ENCODE results near the gene MUC5B. TPM values are rescaled to one million over a fixed set of nuclear protein-coding genes. Genes with fewer than 3 reads are reported as not detected.

The MUC5B gene
- total RNA-seq, 1 experiment from 2014 or later = 1.6 TPM

GRCh38 chr11:1300121-1300520, 77.3 kb downstream of the MUC5B start:
- ChIA-PET POLR2A (no interaction called here), CTCF (no interaction called here)
- no peaks in the 10 kb centered on the region for H3K27me3 Mint-ChIP-seq (ENCODE audit: low read depth)
- DNase-seq (ENCODE audit: low spot score) (no peak), ATAC-seq (no peak)
- H3K4me3 Mint-ChIP-seq = no peak overlapping the region
- peak overlapping the region; percentile 78 for H3K27ac Mint-ChIP-seq
- peaks cover 22% of the 10 kb centered on the region for H3K4me1 Mint-ChIP-seq
- TF ChIP-seq TEAD4 (CRISPR knock-in tag; IDR thresholded peaks at IDR 0.05) (no peak), HMGA2 (CRISPR knock-in tag; IDR thresholded peaks at IDR 0.05) (no peak), RORB (CRISPR knock-in tag; IDR thresholded peaks at IDR 0.05) (no peak), CDX4 (CRISPR knock-in tag; IDR thresholded peaks at IDR 0.05; ENCODE audit: borderline replicate concordance) (no peak), NR1H2 (CRISPR knock-in tag; IDR thresholded peaks at IDR 0.05) (no peak), GABPB1 (CRISPR knock-in tag; IDR thresholded peaks at IDR 0.05) (no peak), FOXK1 (CRISPR knock-in tag; IDR thresholded peaks at IDR 0.05) (no peak), ZNF532 (CRISPR knock-in tag; IDR thresholded peaks at IDR 0.05; ENCODE audit: borderline replicate concordance) (no peak), USF1 (CRISPR knock-in tag; IDR thresholded peaks at IDR 0.05) (no peak), SP1 (CRISPR knock-in tag; conservative IDR thresholded peaks at IDR 0.05) (no peak), ZMAT4 (CRISPR knock-in tag; IDR thresholded peaks at IDR 0.05) (no peak), NR3C1 (CRISPR knock-in tag; conservative IDR thresholded peaks at IDR 0.05; ENCODE audit: low read depth) (no peak), ETV6 (CRISPR knock-in tag; IDR thresholded peaks at IDR 0.05) (no peak), RELA (CRISPR knock-in tag; IDR thresholded peaks at IDR 0.05; ENCODE audit: borderline replicate concordance) (no peak), TP53 (CRISPR knock-in tag; IDR thresholded peaks at IDR 0.05) (no peak), SMAD3 (CRISPR knock-in tag; IDR thresholded peaks at IDR 0.05; ENCODE audit: borderline replicate concordance) (no peak), KAT7 (CRISPR knock-in tag; IDR thresholded peaks at IDR 0.05; ENCODE audit: borderline replicate concordance) (no peak)
- TF ChIP-seq, protein P1, sequence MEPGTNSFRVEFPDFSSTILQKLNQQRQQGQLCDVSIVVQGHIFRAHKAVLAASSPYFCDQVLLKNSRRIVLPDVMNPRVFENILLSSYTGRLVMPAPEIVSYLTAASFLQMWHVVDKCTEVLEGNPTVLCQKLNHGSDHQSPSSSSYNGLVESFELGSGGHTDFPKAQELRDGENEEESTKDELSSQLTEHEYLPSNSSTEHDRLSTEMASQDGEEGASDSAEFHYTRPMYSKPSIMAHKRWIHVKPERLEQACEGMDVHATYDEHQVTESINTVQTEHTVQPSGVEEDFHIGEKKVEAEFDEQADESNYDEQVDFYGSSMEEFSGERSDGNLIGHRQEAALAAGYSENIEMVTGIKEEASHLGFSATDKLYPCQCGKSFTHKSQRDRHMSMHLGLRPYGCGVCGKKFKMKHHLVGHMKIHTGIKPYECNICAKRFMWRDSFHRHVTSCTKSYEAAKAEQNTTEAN (CRISPR knock-in tag; IDR thresholded peaks at IDR 0.05) = no peak
- TF ChIP-seq, protein P2, sequence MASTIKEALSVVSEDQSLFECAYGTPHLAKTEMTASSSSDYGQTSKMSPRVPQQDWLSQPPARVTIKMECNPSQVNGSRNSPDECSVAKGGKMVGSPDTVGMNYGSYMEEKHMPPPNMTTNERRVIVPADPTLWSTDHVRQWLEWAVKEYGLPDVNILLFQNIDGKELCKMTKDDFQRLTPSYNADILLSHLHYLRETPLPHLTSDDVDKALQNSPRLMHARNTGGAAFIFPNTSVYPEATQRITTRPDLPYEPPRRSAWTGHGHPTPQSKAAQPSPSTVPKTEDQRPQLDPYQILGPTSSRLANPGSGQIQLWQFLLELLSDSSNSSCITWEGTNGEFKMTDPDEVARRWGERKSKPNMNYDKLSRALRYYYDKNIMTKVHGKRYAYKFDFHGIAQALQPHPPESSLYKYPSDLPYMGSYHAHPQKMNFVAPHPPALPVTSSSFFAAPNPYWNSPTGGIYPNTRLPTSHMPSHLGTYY (CRISPR knock-in tag; IDR thresholded peaks at IDR 0.05) = no peak
- no peaks in the 10 kb centered on the region for H3K36me3 Mint-ChIP-seq
- H3K9me3 Mint-ChIP-seq = no peaks in the 10 kb centered on the region

Data from WTC11 (cell line).